Suppressor macrophage treated with lipopolysaccharide for 1 hour (primary cell): ENCODE results near the gene ELP4.
"Not testable (repeated sequence)": the region's sequence is repeated elsewhere in the genome, so short reads cannot be mapped to it uniquely, and the experiment has no call there.

Experiments used
- DNase-seq, 3 donors: peaks; one replicate each; pipeline ENCODE4 v3.0.0-alpha.2; 2020 to 2022

Gene ELP4

GRCh38 chr11:31555938-31556337, 46.4 kb downstream of the ELP4 start:
- DNase-seq: no peak

GRCh38 chr11:31558001-31558400, 48.4 kb downstream of the ELP4 start:
- DNase-seq: no peak

- DNase-seq: no peak
These were observed 51.4 kb downstream of the ELP4 start for GRCh38 chr11:31560842-31561476.

- DNase-seq: not testable (repeated sequence)
These were observed 55.0 kb downstream of the ELP4 start for GRCh38 chr11:31564517-31564916.

GRCh38 chr11:31574133-31574532, 64.6 kb downstream of the ELP4 start:
- DNase-seq: not testable (repeated sequence)

- not testable (repeated sequence) for DNase-seq
These were observed 66.2 kb downstream of the ELP4 start for GRCh38 chr11:31575764-31576163.

DNA sequence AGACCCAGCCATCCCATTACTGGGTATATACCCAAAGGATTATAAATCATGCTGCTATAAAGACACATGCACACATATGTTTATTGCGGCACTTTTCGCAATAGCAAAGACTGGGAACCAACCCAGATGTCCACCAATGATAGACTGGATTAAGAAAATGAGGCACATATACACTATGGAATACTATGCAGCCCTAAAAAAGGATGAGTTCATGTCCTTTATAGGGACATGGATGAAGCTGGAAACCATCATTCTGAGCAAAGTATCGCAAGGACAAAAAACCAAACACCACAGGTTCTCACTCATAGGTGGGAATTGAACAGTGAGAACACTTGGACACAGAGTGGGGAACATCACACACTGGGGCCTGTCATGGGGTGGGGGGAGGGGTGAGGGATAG, 69.8 kb downstream of the ELP4 start:
- DNase-seq: not testable (repeated sequence)

DNA sequence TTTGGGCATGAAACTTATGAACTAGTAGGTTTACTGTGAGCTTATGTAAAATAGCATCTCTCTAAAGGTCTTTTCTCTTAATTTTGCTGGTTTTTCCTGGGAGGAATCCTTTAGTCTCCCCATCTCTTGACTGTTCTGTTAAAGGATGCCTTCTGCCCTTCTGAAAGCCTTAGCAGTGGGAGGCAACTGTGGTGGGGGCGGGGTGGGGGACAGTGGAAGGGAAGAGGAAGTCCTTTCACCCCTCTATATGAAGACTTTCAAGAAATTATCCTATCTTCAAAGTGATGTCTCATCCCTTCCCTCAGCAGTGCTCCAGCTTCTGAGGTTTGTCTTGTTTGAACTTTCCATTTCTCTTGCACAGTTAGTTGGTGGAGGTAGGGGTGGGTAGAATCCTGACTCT, 73.1 kb downstream of the ELP4 start:
- DNase-seq: peak in 1 of 3 donors; percentile 1

- no peak for DNase-seq
These were observed 88.9 kb downstream of the ELP4 start for GRCh38 chr11:31598454-31598853.

GRCh38 chr11:31601635-31602282, 92.2 kb downstream of the ELP4 start:
- no peak for DNase-seq

GRCh38 chr11:31606893-31607292, 97.3 kb downstream of the ELP4 start:
- DNase-seq: no peak

DNA sequence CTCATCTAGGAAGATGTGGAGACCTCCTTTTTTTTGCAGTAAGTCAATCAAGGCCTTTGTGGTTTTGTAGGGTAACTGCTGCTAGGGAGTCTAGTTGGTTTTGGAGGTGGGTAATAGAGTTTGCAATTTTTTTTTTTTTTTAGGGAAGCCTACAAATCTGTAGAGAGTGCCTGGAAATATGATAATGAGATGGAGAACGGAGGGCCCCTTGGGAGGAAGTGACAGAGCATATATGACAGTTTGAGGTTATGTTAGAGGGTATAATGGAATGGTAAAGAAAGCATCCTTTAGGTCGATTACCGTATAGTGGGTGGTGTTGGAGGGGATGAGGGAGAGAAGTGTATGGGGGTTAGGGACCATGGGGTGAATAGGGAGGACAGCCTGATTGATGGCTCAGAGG, 98.3 kb downstream of the ELP4 start:
- DNase-seq: no peak

GRCh38 chr11:31608995-31609394, 99.4 kb downstream of the ELP4 start:
- DNase-seq: no peak

DNA sequence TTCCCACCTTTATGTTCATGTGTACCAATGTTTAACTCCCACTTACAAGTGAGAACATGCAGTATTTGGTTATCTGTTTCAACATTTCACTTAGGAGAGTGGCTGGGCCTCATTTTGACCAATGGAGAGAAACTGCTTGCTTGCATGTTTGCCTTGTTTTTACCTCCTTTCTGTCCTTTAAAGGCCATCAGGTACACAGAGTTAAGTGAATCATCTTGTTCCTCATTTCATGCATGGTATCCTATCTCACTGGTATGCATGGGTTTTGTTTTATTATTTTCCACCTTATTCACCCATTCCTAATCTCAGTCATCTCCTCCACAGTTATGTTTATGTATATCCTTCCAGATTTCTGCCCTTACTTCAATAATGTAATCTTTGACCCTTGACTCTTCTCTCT, 101.0 kb downstream of the ELP4 start:
- DNase-seq: no peak

DNA sequence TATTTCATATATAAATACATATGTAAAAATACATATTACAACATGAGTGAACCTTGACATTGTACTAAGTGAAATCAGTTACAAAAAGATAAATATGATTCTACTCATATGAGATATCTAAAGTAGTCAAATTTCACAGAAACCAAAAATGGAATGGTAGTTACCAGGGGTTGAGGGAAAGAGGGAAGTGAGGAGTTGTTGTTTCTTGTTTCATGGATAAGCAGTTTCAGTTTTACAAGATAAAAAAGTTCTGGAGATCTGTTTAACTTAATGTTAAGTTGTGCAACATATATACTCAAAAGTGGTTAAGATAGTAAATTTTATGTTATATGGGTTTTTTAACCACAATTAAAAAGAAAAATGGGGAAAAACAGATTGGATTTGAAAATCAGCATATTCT, 107.7 kb downstream of the ELP4 start:
- peak; percentile 7 to 37 (median 7) for DNase-seq

GRCh38 chr11:31619980-31620379, 110.4 kb downstream of the ELP4 start:
- DNase-seq: no peak

GRCh38 chr11:31620434-31620833, 110.9 kb downstream of the ELP4 start:
- DNase-seq: no peak

DNA sequence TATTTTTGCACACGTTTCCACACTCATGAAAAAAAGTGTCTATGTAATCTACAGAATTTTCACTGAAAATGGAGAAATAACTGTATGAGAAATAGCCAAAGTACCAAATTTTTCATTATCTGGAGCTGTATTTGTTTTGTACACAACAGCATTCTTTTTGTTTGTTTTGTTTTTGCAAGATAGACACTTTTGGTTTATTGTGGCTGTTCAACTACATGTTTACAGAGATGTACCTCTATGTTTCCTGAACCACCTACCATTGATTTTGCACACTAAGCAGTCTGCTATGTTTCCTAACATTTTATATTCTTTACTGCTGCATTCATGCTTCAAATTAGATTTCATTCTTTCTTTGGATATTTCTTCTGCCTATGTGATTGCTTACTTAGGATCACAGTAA, 116.3 kb downstream of the ELP4 start:
- DNase-seq: no peak

- no peak for DNase-seq
These were observed 118.5 kb downstream of the ELP4 start for GRCh38 chr11:31628111-31628510.

DNA sequence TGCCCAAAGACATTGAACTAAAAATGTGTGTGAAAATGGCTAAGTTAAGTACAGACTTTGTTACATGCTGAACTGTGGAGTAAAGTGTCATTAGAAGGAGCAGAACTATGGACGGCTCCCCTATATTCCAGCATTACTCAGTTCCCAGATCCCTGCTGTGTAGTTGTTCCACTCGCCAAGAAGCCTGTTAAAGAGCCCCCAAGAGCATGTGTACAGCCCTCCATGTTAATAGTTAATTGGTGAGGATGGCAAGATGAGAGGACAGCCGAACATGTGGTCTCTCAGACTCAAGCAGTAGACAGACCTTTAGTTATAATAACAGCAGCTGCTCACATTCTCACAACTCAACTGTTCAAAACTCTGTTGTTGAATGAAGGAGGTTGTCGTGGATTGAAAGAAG, 127.4 kb downstream of the ELP4 start:
- no peak for DNase-seq

DNA sequence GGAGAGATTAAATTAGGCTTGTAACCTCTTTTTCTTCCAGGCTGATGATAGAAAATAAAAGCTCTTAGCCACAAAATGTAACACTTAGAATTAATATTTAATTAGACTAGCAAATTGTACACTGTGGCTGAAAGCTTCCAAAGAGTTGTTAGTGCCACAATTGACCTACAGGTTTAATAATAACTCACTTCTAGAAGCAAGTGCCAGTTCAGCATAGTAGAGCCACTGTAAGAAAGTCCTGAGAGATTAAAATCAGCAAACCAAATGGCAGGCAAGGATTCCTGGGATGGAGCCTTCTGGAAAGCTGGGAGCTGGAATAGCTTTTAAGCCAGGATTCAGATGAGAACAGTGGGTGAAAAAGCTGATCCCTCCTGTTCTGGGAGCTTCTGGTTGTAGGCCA, 131.0 kb downstream of the ELP4 start:
- DNase-seq: no peak

DNA sequence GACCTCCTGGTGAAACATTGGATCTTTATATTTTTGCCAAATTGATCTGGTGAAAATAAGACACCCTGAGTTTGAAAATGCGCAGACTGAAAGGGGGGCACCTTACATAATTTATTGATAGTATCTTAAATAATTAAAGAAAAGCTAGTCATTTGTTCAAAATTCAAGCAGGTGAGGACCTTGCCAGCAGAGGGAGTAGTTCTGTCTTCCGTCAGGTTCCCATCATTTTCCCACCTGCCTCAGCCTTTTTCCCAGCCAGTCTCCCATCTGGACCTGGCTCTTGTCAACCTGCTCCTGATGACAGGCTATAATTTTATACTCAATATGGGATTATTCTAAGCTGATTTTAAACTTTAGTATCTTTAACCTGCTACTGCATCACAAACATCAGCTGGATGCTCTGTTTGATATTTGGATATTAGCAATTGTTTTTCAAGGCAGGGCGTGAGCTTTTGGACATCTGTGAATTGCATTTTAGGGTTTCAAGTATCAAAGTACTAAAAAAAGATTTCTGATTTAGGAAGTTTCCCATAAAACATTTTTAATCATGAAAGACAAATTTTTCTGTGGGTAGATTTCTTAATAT, 132.0 kb downstream of the ELP4 start:
- DNase-seq: peak in 2 of 3 donors; percentile 17 to 26

DNA sequence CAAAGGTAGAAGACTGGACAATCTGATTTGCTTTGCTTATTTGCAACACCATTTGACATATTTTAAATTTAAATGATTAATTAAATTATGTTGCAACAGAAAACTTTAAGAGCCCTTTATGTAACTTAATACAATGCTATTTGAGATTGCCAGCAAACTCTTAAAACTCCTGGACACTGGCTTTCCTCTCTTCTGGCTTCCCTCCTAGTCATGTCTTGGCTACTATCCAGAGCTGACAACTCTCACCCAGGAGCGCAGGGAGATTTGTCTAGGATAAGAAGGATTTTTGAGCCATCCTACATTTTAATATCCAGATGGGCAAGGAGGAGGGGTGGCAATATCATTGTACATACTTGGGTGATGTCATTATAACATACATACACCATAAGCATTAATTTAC, 134.3 kb downstream of the ELP4 start:
- DNase-seq: no peak

GRCh38 chr11:31645747-31646146, 136.2 kb downstream of the ELP4 start:
- no peak for DNase-seq

- DNase-seq: no peak
These were observed 136.6 kb downstream of the ELP4 start for GRCh38 chr11:31646216-31646615.
